ENCODE data around the gene SLC24A4. TPM values are rescaled to one million over a fixed set of nuclear protein-coding genes. Genes with fewer than 3 reads are reported as not detected.

The SLC24A4 gene
- total RNA-seq, 2 experiments from 2014 or later = not detected

Other genes with a start within 250 kb of the SLC24A4 start
- 10 to 100 TPM; 28.8 to 30.3 TPM for gene ATXN3, start 216.6 kb upstream of the SLC24A4 start, total RNA-seq
- gene NDUFB1, start 201.5 kb upstream of the SLC24A4 start, total RNA-seq = 100 to 1,000 TPM; 109 to 143 TPM
- 10 to 100 TPM; 74.4 to 94.2 TPM for gene CPSF2, start 201.2 kb upstream of the SLC24A4 start, total RNA-seq
- gene RIN3, start 190.6 kb downstream of the SLC24A4 start, total RNA-seq = 10 to 100 TPM; 52.6 to 56.8 TPM

All from activated CD4-positive, alpha-beta T cell treated with anti-CD3 and anti-CD28 coated beads, Interleukin-2, amount 10 ng/mL, durations not matched to agents 7 days and 5 days (primary cell).